Trophoblast cell (in vitro differentiated cells and primary cell): ENCODE measurements around the gene SCRT2.

Experiments used
- DNase-seq, 2 donors: peaks; one replicate each; pipeline ENCODE4 v3.0.0-alpha.2; 2016
- H2AFZ ChIP-seq: 2 replicates; pipeline ENCODE4 v1.6.1; 2013; ENCODE audit warnings: low read length, moderate library complexity, mild to moderate bottlenecking; ENCODE audit not compliant: insufficient read depth, poor library complexity
- H2AK5ac ChIP-seq: 2 replicates; pipeline ENCODE4 v1.6.1; 2013; ENCODE audit warnings: mild to moderate bottlenecking, low read length
- H2BK120ac ChIP-seq: 2 replicates; pipeline ENCODE4 v1.6.1; 2013; ENCODE audit warnings: low read length, mild to moderate bottlenecking, moderate library complexity; ENCODE audit not compliant: insufficient read depth, poor library complexity
- H2BK12ac ChIP-seq: 2 replicates; pipeline ENCODE4 v1.6.1; 2013; ENCODE audit warnings: mild to moderate bottlenecking, low read length, moderate library complexity
- H2BK5ac ChIP-seq: 2 replicates; pipeline ENCODE4 v1.6.1; 2013; ENCODE audit warnings: low read length, low read depth, moderate library complexity, mild to moderate bottlenecking; ENCODE audit not compliant: poor library complexity
- H3K14ac ChIP-seq: 2 replicates; pipeline ENCODE4 v1.6.1; 2013; ENCODE audit warnings: mild to moderate bottlenecking, low read length
- H3K18ac ChIP-seq: 2 replicates; pipeline ENCODE4 v1.6.1; 2013; ENCODE audit warnings: mild to moderate bottlenecking, low read length
- H3K23ac ChIP-seq: 2 replicates; pipeline ENCODE4 v1.6.1; 2013; ENCODE audit warnings: low read length
- H3K27ac ChIP-seq: 2 replicates; pipeline ENCODE4 v1.5.1; 2013; ENCODE audit warnings: low read depth, mild to moderate bottlenecking, inconsistent platforms, low read length, moderate library complexity
- H3K27me3 ChIP-seq: 2 replicates; pipeline ENCODE4 v1.6.1; 2013; ENCODE audit warnings: inconsistent platforms, mild to moderate bottlenecking, low read length, moderate library complexity; ENCODE audit not compliant: insufficient read depth
- H3K36me3 ChIP-seq, 2 experiments: 1 replicate in 1 of 2; 2 replicates in 1 of 2; pipeline ENCODE4 v1.6.1; 2013; ENCODE audit warnings: low read length in 2 of 2, mild to moderate bottlenecking in 2 of 2, moderate library complexity in 1 of 2; ENCODE audit not compliant: insufficient read depth in 2 of 2, control insufficient read depth in 1 of 2
- H3K4ac ChIP-seq: 2 replicates; pipeline ENCODE4 v1.6.1; 2013; ENCODE audit warnings: low read depth, mild to moderate bottlenecking, low read length, moderate library complexity
- H3K4me1 ChIP-seq, 2 experiments: 1 replicate in 1 of 2; 2 replicates in 1 of 2; pipeline ENCODE4 v1.6.1; 2013; ENCODE audit warnings: low read length in 2 of 2, mild to moderate bottlenecking in 2 of 2, moderate library complexity in 1 of 2; ENCODE audit not compliant: insufficient read depth in 2 of 2, control insufficient read depth in 1 of 2
- H3K4me2 ChIP-seq: 2 replicates; pipeline ENCODE4 v1.6.1; 2013; ENCODE audit warnings: inconsistent platforms, mild to moderate bottlenecking, low read length, moderate library complexity
- H3K4me3 ChIP-seq: 2 replicates; pipeline ENCODE4 v1.5.1; 2013; ENCODE audit warnings: mild to moderate bottlenecking, low read depth, low read length, inconsistent platforms
- H3K79me1 ChIP-seq: one replicate; pipeline ENCODE4 v1.6.1; 2013; ENCODE audit warnings: low read length
- H3K79me2 ChIP-seq: 2 replicates; pipeline ENCODE4 v1.6.1; 2013; ENCODE audit warnings: low read length, mild to moderate bottlenecking; ENCODE audit not compliant: control insufficient read depth, insufficient read depth, poor library complexity
- H3K9ac ChIP-seq: 2 replicates; pipeline ENCODE4 v1.6.1; 2013; ENCODE audit warnings: mild to moderate bottlenecking, low read length
- H3K9me3 ChIP-seq: 2 replicates; pipeline ENCODE4 v1.6.1; 2013; ENCODE audit warnings: low read depth, mild to moderate bottlenecking, control low read depth, inconsistent platforms, low read length; ENCODE audit not compliant: insufficient read depth
- H4K12ac ChIP-seq: 2 replicates; pipeline ENCODE4 v1.6.1; 2013; ENCODE audit warnings: low read depth, mild to moderate bottlenecking, low read length, moderate library complexity
- H4K8ac ChIP-seq: 2 replicates; pipeline ENCODE4 v1.6.1; 2013; ENCODE audit warnings: low read depth, mild to moderate bottlenecking, low read length, moderate library complexity
- H4K91ac ChIP-seq: one replicate; pipeline ENCODE4 v1.6.1; 2013; ENCODE audit warnings: low read depth, mild to moderate bottlenecking, low read length, moderate library complexity
- WGBS: extraction: QIAGEN DNeasy Blood & Tissue Kit; methylation state at CpG from one replicate; pipeline ENCODE4 v1.1.7; 2013; ENCODE audit warnings: missing lambda C conversion rate; ENCODE audit not compliant: insufficient read length, insufficient coverage; ENCODE audit errors: extremely low coverage; 5-methylcytosine and 5-hydroxymethylcytosine counted together

SCRT2 gene

DNA sequence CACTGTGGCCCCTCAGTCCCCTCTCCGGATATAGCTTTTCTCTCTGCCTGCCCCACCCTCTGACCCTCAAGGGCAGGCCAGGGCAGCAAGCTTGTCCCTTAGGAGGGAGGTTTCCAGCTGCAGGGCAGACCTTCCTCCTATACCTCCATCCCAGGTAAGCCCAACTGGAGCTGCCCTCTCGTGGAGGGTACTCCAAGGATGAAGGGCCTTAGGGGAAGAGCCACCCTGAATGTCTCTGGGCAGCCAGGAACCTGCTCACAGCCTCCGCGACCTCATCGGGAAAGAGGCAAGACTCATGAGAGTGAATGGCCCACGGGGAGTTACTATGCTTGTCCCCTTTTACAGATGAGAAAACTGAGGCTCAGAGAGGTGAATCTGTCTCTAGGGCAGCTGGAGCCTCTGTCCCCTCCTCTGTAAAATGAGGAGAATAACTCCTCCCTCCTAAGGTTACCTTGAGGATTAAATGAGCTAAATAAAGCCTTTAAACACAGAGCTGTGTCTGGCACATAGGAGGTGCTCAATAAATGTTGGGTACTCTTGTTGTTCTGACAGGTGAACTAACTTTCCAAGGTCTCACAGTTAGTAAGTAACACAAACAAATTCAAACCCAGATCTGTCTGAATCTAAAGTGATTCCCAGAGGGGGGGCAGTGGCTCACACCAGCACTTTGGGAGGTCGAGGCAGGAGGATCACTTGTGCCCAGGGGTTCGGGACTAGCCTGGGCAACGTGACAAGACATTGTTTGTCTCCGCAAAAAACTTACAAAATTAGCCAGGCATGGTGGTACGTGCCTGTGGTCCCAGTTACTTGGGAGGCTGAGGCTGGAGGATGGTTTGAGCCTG, 34.7 kb downstream of the SCRT2 start:
- peaks cover 0 to 7% of the 10 kb centered on the region in 2 experiments for H3K4me1 ChIP-seq
- no peak overlapping the region for H3K27ac ChIP-seq
- H4K8ac ChIP-seq, result no peak overlapping the region
- H2BK5ac ChIP-seq, result no peak overlapping the region
- H2AFZ ChIP-seq, result no peak overlapping the region
- no peak overlapping the region for H3K18ac ChIP-seq
- H2BK120ac ChIP-seq, result no peak overlapping the region
- H3K79me2 ChIP-seq, result no peaks in the 10 kb centered on the region
- no peaks in the 10 kb centered on the region for H3K27me3 ChIP-seq
- no peak overlapping the region for H3K4ac ChIP-seq
- H3K4me3 ChIP-seq, result no peak overlapping the region
- no peaks in the 10 kb centered on the region for H3K36me3 ChIP-seq
- no peak overlapping the region for H4K91ac ChIP-seq
- no peaks in the 10 kb centered on the region for H3K79me1 ChIP-seq
- no peak overlapping the region for H3K4me2 ChIP-seq
- DNase-seq, result no peak
- no CpG with 5 or more reads among the region's 11 CpGs for WGBS
- H2AK5ac ChIP-seq, result no peak overlapping the region
- no peak overlapping the region for H3K14ac ChIP-seq
- H3K23ac ChIP-seq, result no peak overlapping the region
- no peak overlapping the region for H3K9ac ChIP-seq
- no peaks in the 10 kb centered on the region for H3K9me3 ChIP-seq
- H2BK12ac ChIP-seq, result no peak overlapping the region
- no peak overlapping the region for H4K12ac ChIP-seq

DNA sequence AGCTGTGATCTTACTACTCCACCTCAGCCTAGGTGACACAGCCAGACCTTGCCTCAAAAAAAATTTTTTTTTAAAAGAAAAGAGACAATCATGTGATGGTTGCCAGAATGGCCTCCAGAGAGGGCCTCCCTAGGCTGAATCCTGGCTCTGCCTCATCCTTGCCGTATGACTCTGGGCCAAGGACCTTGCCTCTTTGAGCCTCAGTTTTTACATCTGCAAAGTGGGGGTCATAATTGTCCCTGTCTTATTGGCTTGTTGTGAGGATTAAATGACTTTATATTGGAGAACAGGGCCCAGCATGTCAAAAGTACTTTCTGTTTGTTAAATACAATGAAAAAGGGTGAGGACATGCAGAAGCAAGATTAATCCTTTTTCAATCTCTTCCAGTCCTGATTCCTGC, 37.0 kb downstream of the SCRT2 start:
- no peak for DNase-seq
- no peak overlapping the region for H2BK120ac ChIP-seq
- H2BK12ac ChIP-seq, result no peak overlapping the region
- H3K9ac ChIP-seq, result no peak overlapping the region
- H3K4me3 ChIP-seq, result no peak overlapping the region
- no peak overlapping the region for H3K23ac ChIP-seq
- no peak overlapping the region for H3K4me2 ChIP-seq
- H2BK5ac ChIP-seq, result no peak overlapping the region
- H2AK5ac ChIP-seq, result no peak overlapping the region
- no peaks in the 10 kb centered on the region for H3K27me3 ChIP-seq
- no peak overlapping the region for H4K12ac ChIP-seq
- no peak overlapping the region for H3K14ac ChIP-seq
- no peaks in the 10 kb centered on the region for H3K79me2 ChIP-seq
- H3K36me3 ChIP-seq, result no peaks in the 10 kb centered on the region
- no peak overlapping the region for H4K91ac ChIP-seq
- no peaks in the 10 kb centered on the region for H3K79me1 ChIP-seq
- H3K18ac ChIP-seq, result no peak overlapping the region
- WGBS, result no CpG with 5 or more reads among the region's 1 CpG
- peaks cover 2% of the 10 kb centered on the region for H3K9me3 ChIP-seq
- H3K27ac ChIP-seq, result no peak overlapping the region
- peaks cover 0 to 7% of the 10 kb centered on the region in 2 experiments for H3K4me1 ChIP-seq
- H4K8ac ChIP-seq, result no peak overlapping the region
- H3K4ac ChIP-seq, result no peak overlapping the region
- no peak overlapping the region for H2AFZ ChIP-seq

DNA sequence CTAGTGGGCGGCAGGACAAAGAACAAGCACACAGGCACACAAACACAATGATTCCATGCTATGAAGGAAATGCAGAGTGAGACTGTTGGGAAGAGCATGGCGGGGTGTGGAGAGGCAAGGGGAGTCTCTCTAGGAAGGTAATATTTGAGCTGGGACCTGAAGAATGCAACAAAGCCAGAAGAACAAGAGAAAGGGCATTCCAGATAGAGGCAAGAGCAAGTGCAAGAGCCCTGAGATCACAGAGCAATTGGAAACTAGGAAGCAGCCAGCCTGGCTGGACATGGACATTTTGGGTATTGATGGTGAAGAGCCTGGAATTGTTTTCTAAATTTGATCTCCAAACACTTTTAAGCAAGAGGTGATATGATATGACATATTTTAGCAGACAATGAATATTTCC, 38.0 kb downstream of the SCRT2 start:
- H3K4me1 ChIP-seq, result peaks cover 0 to 7% of the 10 kb centered on the region in 2 experiments
- WGBS, result no CpG with 5 or more reads among the region's 2 CpGs

DNA sequence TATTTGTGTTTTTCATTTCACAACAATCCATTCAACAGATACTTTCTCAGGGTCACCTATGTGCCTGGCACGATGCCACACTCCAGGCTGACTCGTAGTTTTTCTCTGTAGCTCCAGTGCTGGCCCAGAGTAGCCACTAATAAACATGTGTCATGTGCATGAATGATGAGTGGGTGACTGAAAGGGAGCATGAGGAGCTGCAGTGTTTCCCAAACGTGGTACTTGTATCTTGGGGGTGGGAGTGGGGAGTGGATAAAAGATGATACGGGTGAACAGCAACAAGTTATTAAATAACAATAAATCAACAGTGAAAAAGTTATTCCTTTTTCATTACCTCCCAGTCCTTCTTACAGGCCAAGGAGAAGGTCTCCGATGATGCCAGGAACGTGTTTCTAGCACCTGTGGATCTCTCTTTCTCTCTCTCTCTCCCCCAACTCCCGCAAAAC, 39.7 kb downstream of the SCRT2 start:
- peaks cover 0 to 7% of the 10 kb centered on the region in 2 experiments for H3K4me1 ChIP-seq
- no peak overlapping the region for H3K4me3 ChIP-seq
- no peaks in the 10 kb centered on the region for H3K27me3 ChIP-seq
- WGBS, result no CpG with 5 or more reads among the region's 7 CpGs
- no peak overlapping the region for H3K14ac ChIP-seq
- no peak overlapping the region for H3K23ac ChIP-seq
- no peak overlapping the region for H3K27ac ChIP-seq
- H3K79me1 ChIP-seq, result no peaks in the 10 kb centered on the region
- H3K9me3 ChIP-seq, result peaks cover 2% of the 10 kb centered on the region
- DNase-seq, result no peak
- H2AK5ac ChIP-seq, result no peak overlapping the region
- no peak overlapping the region for H4K12ac ChIP-seq
- no peak overlapping the region for H2BK5ac ChIP-seq
- H4K8ac ChIP-seq, result no peak overlapping the region
- H2AFZ ChIP-seq, result no peak overlapping the region
- no peak overlapping the region for H3K18ac ChIP-seq
- H2BK120ac ChIP-seq, result no peak overlapping the region
- H4K91ac ChIP-seq, result no peak overlapping the region
- no peak overlapping the region for H3K4ac ChIP-seq
- no peak overlapping the region for H3K4me2 ChIP-seq
- no peaks in the 10 kb centered on the region for H3K36me3 ChIP-seq
- H2BK12ac ChIP-seq, result no peak overlapping the region
- H3K79me2 ChIP-seq, result no peaks in the 10 kb centered on the region
- no peak overlapping the region for H3K9ac ChIP-seq

More for the DNA sequence above, 38.0 kb downstream of the SCRT2 start:
- Histone ChIP-seq H3K79me1 (no peaks in the 10 kb centered on the region), H3K27me3 (no peaks in the 10 kb centered on the region), H4K91ac (no peak overlapping the region), H3K27ac (no peak overlapping the region), H3K23ac (no peak overlapping the region), H2BK5ac (no peak overlapping the region), H4K12ac (no peak overlapping the region), H2BK120ac (no peak overlapping the region), H2BK12ac (no peak overlapping the region), H3K4me3 (no peak overlapping the region), H3K18ac (no peak overlapping the region), H3K9ac (no peak overlapping the region), H3K36me3 (no peaks in the 10 kb centered on the region), H3K9me3 (peaks cover 2% of the 10 kb centered on the region), H2AK5ac (no peak overlapping the region), H2AFZ (no peak overlapping the region), H4K8ac (no peak overlapping the region), H3K14ac (no peak overlapping the region), H3K4ac (no peak overlapping the region), H3K4me2 (no peak overlapping the region), H3K79me2 (no peaks in the 10 kb centered on the region)
- peak; percentile 51 to 63 for DNase-seq
